Astrocyte (in vitro differentiated cells and primary cell): ENCODE measurements around the gene CDH13. TPM values are rescaled to one million over a fixed set of nuclear protein-coding genes. Genes with fewer than 3 reads are reported as not detected.

Experiments used
- DNase-seq: peaks from one replicate; pipeline ENCODE4 v3.0.0-alpha.2; 2010; ENCODE audit warnings: low read depth
- FAIRE-seq: peaks from 2 replicates; lab custom pipeline; 2011; peaks lifted over from hg19 to GRCh38; lab: Jason Lieb, UNC
- H2AFZ ChIP-seq: 2 replicates; pipeline ENCODE4 v1.6.0; 2012; ENCODE audit warnings: low read depth, low read length, inconsistent platforms
- H3K27ac ChIP-seq: 2 replicates; pipeline ENCODE4 v1.5.1; 2011; ENCODE audit warnings: low read depth, low read length, inconsistent platforms
- H3K27me3 ChIP-seq: 2 replicates; pipeline ENCODE4 v1.6.0; 2011; ENCODE audit warnings: low read length, inconsistent platforms; ENCODE audit not compliant: insufficient read depth
- H3K36me3 ChIP-seq: 2 replicates; pipeline ENCODE4 v1.5.1; 2011; ENCODE audit warnings: low read length, inconsistent platforms; ENCODE audit not compliant: insufficient read depth
- H3K4me1 ChIP-seq: 2 replicates; pipeline ENCODE4 v1.5.1; 2011; ENCODE audit warnings: low read length, inconsistent platforms; ENCODE audit not compliant: insufficient read depth
- H3K4me2 ChIP-seq: 2 replicates; pipeline ENCODE4 v1.6.0; 2012; ENCODE audit warnings: low read length, inconsistent platforms
- H3K4me3 ChIP-seq: 2 replicates; pipeline ENCODE4 v1.5.1; 2011; ENCODE audit warnings: low read depth, mild to moderate bottlenecking, low read length, inconsistent platforms; ENCODE audit not compliant: insufficient read depth
- H3K79me2 ChIP-seq: 2 replicates; pipeline ENCODE4 v1.6.0; 2012; ENCODE audit warnings: mild to moderate bottlenecking, low read length, inconsistent platforms; ENCODE audit not compliant: insufficient read depth
- H3K9ac ChIP-seq: 2 replicates; pipeline ENCODE4 v1.6.0; 2012; ENCODE audit warnings: mild to moderate bottlenecking, low read length, inconsistent platforms
- H3K9me3 ChIP-seq: 2 replicates; pipeline ENCODE4 v1.5.1; 2012; ENCODE audit warnings: low read depth, mild to moderate bottlenecking, low read length, inconsistent platforms; ENCODE audit not compliant: insufficient read depth
- H4K20me1 ChIP-seq: 2 replicates; pipeline ENCODE4 v1.6.0; 2012; ENCODE audit warnings: low read length, inconsistent platforms; ENCODE audit not compliant: insufficient read depth
- H3K27ac Mint-ChIP-seq: one replicate; pipeline ENCODE4 v1.8.0; 2021; ENCODE audit warnings: mild to moderate bottlenecking, mixed read lengths; ENCODE audit not compliant: unreplicated experiment
- H3K27me3 Mint-ChIP-seq: one replicate; pipeline ENCODE4 v1.8.0; 2021; ENCODE audit warnings: low read depth, mixed read lengths; ENCODE audit not compliant: unreplicated experiment
- H3K36me3 Mint-ChIP-seq: one replicate; pipeline ENCODE4 v1.8.0; 2021; ENCODE audit warnings: low read depth, mixed read lengths; ENCODE audit not compliant: unreplicated experiment
- H3K4me1 Mint-ChIP-seq: one replicate; pipeline ENCODE4 v1.8.0; 2021; ENCODE audit warnings: low read depth, mixed read lengths; ENCODE audit not compliant: unreplicated experiment
- H3K4me3 Mint-ChIP-seq: one replicate; pipeline ENCODE4 v1.8.0; 2021; ENCODE audit warnings: mild to moderate bottlenecking, moderate library complexity, mixed read lengths; ENCODE audit not compliant: unreplicated experiment
- H3K9me3 Mint-ChIP-seq: one replicate; pipeline ENCODE4 v1.8.0; 2021; ENCODE audit warnings: mild to moderate bottlenecking, mixed read lengths; ENCODE audit not compliant: unreplicated experiment
- EZH2 ChIP-seq: IDR thresholded peaks from 2 replicates; pipeline ENCODE4 v1.6.1; 2012; ENCODE audit warnings: mild to moderate bottlenecking, low read length, inconsistent platforms; ENCODE audit not compliant: insufficient read depth
- total RNA-seq: library from RNA; stranded (reverse); gene quantifications from 2 replicates; pipeline ENCODE4 v1.2.1, GENCODE V29; 2021
- TF ChIP-seq, protein P1 (sequence below): IDR thresholded peaks from 2 replicates; pipeline ENCODE4 v1.5.1; 2011; ENCODE audit warnings: low read depth, mild to moderate bottlenecking, inconsistent platforms, low read length, moderate library complexity; ENCODE audit not compliant: insufficient read depth

Gene CDH13
- total RNA-seq, 1 donor from 2014 or later: 41.7 TPM

DNA sequence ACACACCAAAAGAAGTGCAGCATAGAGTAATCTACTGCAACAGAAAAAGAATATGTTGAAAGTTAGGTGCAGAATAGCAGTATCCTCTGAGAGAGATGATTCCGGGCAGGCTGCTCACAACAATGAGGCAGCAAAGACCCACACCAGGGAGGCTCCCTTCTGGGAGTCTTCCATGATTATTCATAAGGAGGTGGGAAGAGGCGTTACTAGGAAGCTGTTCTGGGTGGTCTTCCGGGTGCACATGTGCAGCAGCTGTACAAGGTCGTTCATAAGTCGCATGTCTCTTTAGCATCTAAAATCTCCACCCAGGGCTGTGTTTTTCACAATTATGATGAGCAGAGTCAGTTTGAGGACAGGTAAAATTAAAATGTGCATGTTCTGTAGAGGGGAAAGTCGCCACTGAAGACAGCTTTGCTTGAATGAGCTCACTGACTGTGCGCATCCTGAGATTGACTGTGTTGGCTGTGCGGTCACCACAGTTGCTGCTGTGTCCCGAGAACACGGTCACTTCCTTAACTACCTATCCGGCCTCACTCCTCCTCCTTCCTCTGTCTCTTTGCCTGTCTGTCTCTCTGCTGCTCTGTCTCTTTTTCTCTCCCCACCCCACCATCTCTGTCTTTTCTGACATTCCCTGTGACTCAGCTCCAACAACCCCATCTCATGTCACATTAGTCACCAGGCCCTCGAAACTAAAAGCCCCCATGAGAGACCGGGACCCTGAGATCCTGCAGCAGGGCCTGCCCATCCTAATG lies 1055.5 kb downstream of the CDH13 start:
- Mint-ChIP-seq H3K4me3 (no peak overlapping the region), H3K36me3 (no peaks in the 10 kb centered on the region), H3K27ac (peak overlapping the region; percentile 58), H3K27me3 (peaks cover 28% of the 10 kb centered on the region), H3K9me3 (peaks cover 5% of the 10 kb centered on the region), H3K4me1 (peaks cover 9% of the 10 kb centered on the region)
- Histone ChIP-seq H4K20me1 (no peaks in the 10 kb centered on the region), H2AFZ (no peak overlapping the region), H3K4me2 (no peak overlapping the region), H3K4me1 (no peaks in the 10 kb centered on the region), H3K9me3 (no peaks in the 10 kb centered on the region), H3K36me3 (no peaks in the 10 kb centered on the region), H3K4me3 (no peak overlapping the region), H3K27me3 (no peaks in the 10 kb centered on the region), H3K9ac (no peak overlapping the region), H3K27ac (no peak overlapping the region), H3K79me2 (no peaks in the 10 kb centered on the region)
- no peak for FAIRE-seq
- DNase-seq: no peak
- TF ChIP-seq EZH2: no peak

DNA sequence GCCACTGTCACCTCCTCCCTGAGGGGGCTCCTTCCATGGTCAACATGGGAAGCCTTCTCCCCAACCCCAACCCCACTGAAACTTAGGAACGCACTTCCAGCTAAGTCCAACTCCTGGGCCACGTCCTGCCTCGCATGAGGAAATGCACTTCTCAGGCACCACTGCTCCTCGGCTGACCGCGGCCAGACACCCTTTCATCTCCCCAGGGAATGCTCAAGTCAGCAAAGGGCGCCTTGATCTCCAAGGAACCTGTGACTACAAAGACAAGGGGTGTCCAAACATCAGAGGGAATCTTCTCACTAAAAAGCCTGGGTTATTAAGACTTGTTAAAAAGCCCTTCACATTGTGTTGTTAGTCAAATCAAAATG lies 1056.1 kb downstream of the CDH13 start:
- no peaks in the 10 kb centered on the region for H3K9me3 ChIP-seq
- H3K36me3 Mint-ChIP-seq: no peaks in the 10 kb centered on the region
- FAIRE-seq: no peak
- no peaks in the 10 kb centered on the region for H3K79me2 ChIP-seq
- TF ChIP-seq EZH2: no peak
- TF ChIP-seq, protein P1, sequence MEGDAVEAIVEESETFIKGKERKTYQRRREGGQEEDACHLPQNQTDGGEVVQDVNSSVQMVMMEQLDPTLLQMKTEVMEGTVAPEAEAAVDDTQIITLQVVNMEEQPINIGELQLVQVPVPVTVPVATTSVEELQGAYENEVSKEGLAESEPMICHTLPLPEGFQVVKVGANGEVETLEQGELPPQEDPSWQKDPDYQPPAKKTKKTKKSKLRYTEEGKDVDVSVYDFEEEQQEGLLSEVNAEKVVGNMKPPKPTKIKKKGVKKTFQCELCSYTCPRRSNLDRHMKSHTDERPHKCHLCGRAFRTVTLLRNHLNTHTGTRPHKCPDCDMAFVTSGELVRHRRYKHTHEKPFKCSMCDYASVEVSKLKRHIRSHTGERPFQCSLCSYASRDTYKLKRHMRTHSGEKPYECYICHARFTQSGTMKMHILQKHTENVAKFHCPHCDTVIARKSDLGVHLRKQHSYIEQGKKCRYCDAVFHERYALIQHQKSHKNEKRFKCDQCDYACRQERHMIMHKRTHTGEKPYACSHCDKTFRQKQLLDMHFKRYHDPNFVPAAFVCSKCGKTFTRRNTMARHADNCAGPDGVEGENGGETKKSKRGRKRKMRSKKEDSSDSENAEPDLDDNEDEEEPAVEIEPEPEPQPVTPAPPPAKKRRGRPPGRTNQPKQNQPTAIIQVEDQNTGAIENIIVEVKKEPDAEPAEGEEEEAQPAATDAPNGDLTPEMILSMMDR: no peak
- H3K4me2 ChIP-seq: no peak overlapping the region
- no peak overlapping the region for H3K27ac ChIP-seq
- no peaks in the 10 kb centered on the region for H3K4me1 ChIP-seq
- no peak overlapping the region for H3K27ac Mint-ChIP-seq
- peaks cover 9% of the 10 kb centered on the region for H3K4me1 Mint-ChIP-seq
- no peaks in the 10 kb centered on the region for H3K27me3 ChIP-seq
- H3K9me3 Mint-ChIP-seq: peaks cover 5% of the 10 kb centered on the region
- peaks cover 28% of the 10 kb centered on the region for H3K27me3 Mint-ChIP-seq
- H3K4me3 ChIP-seq: no peak overlapping the region
- H4K20me1 ChIP-seq: no peaks in the 10 kb centered on the region
- no peaks in the 10 kb centered on the region for H3K36me3 ChIP-seq
- H3K4me3 Mint-ChIP-seq: no peak overlapping the region
- H3K9ac ChIP-seq: no peak overlapping the region
- no peak overlapping the region for H2AFZ ChIP-seq
- no peak for DNase-seq

DNA sequence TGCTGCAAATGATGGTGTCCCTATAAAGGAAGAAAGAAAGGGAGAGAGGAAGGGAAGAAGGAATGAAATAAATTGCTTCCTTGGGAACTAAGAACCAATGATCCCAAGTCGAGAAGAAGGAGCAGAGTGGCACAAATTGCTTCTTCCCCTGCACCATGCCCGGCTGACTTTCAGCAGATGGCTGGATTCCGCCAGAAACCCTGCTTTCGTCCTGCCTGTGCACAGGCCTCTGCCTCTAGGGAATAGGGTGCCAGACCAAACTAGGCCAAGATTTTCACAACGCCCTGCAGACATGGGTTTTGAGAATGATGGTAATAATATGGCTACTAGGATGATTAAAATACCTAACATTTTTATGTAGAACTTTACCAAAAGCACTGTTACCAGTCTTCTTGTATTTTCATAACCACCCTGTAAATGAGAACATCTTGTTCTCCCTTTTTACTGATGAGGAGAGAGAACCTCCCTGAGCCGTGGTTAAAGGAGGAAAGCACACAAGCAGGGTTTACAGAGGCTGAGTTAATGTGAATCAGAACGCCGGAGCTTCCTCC lies 1058.9 kb downstream of the CDH13 start:
- H3K4me2 ChIP-seq: no peak overlapping the region
- H3K79me2 ChIP-seq: no peaks in the 10 kb centered on the region
- H4K20me1 ChIP-seq: no peaks in the 10 kb centered on the region
- Mint-ChIP-seq H3K36me3 (no peaks in the 10 kb centered on the region), H3K27ac (no peak overlapping the region), H3K9me3 (peaks cover 5% of the 10 kb centered on the region), H3K4me3 (no peak overlapping the region), H3K4me1 (peaks cover 28% of the 10 kb centered on the region), H3K27me3 (peaks cover 12% of the 10 kb centered on the region)
- no peaks in the 10 kb centered on the region for H3K27me3 ChIP-seq
- peaks cover 4% of the 10 kb centered on the region for H3K4me1 ChIP-seq
- no peak overlapping the region for H3K9ac ChIP-seq
- H3K27ac ChIP-seq: no peak overlapping the region
- DNase-seq (no peak), FAIRE-seq (no peak)
- no peak overlapping the region for H3K4me3 ChIP-seq
- TF ChIP-seq EZH2: no peak
- TF ChIP-seq, protein P1: no peak
- H2AFZ ChIP-seq: no peak overlapping the region
- H3K36me3 ChIP-seq: no peaks in the 10 kb centered on the region
- no peaks in the 10 kb centered on the region for H3K9me3 ChIP-seq
